Measurements from ENCODE around the gene ASPSCR1.

ASPSCR1 gene

DNA sequence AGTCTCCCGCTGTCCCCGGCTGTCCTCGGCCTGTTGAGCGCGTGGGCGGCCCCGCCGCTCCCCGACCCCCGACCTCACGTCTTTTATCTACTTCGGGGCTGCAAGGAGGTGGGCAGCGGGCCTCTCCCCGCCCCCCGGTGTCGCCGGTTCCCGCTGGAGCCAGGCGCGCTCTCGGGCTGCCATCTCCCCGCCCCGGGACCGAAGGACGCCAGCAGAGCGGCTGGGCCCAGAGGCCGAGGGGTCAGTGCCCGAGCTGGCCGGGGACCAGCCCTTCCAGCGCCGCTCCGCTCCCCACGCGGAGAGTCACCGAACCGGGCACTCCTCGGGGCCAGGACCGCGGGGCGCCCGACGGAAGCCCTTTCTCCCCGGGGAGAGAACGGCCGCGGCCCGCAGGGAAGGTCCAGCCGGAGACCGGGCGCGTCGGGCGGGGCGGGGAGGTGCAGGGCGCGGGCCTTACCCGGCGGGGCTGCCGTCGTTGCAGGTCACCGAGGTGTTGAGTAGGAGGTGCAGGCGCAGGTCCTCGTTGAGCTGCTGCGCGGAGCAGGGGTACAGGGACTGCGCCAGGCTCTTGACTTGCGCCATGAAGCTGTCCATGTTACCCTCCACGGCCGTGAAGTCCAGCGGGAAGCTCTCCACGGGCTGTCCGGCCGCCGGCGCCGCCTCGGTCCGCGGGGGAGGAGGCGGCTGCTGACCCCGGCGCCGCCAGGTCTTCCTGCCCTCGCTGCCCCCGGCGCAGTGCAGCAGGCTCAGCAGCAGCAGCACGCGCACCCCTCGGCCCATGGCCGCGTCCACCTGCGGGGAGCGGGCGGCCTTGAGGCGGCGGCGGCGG is 17.1 kb upstream of the ASPSCR1 start:
- no peak for DNase-seq (ENCODE audit: low read depth in 1 of 2, low spot score in 1 of 2)

DNA sequence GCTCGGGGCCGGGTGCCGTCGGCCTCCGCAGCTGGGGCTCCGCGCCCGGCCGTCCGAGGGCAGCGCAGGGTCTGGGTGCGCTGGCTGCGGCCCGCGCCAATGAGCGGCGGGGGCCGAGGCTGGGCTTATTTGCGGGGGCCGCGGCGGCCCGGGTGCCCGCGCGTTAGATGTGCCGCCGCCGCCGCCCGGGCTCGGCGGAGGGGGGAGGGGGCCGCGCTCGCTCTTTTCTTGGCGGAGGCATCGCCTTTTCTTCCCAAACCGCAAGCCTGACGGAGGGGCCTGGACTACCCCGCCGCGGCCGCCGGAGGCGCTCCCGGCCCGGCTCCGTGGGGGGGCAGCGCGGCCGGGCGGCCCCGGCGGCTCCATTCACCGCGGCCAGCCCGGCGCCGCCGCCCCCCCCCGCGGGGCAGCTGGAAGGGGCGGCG is 16.3 kb upstream of the ASPSCR1 start, which contains the start of gene NOTUM:
NOTUM (minus strand) TSS at position 101 of the 425 bp plus-strand sequence. CDS start 278 bp downstream, outside the sequence.
- DNase-seq (ENCODE audit: low read depth in 1 of 2, low spot score in 1 of 2) = no peak

DNA sequence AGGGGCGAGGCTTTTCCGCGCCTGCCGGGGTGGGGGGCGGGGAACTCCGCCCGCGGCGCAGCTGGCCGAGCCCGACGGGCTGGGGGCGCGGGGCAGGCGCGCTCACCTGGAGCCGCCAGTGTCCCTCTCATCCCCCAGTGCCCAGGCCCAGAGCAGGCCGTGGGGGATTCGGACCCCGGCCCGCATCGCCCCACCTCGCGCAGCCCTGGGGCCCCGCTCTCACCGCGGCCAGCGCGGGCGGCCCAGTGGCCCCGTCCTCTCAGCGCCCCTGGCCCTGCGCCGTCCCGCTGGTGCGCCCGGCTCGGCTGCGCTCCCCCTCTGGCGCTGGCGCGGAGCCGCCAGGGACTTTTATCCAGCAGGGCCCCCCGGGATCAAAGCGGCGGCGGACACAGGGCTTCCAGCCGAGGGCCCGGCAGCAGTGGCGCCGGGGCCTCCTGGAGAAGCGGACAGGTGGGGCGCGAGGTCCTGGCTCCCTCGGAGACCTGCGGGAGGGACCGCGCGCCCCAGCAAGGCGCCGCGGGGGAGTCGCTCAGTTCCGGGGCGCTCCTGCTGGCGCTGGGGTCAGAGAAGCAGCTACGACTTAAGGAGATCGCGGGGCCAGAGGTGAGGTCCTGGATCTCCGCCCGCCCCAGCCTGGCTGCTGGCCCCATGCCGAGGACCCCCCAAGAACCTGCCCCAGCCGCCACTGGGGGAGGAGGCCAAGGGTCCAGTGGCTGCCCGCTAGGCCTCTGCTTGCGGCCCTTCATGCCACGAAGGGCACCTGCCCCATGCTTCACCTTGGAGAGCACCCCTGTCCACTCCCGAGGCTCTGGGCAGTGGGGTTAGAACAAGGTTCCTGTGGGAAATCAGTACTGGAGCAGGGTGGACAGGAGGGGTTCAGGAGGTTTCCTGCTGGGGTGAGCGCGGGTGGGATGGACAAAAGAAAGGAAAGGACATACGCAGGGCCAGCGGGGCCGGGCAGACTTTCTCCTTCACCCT is 15.6 kb upstream of the ASPSCR1 start:
- DNase-seq (ENCODE audit: low read depth in 1 of 2, low spot score in 1 of 2) = no peak

DNA sequence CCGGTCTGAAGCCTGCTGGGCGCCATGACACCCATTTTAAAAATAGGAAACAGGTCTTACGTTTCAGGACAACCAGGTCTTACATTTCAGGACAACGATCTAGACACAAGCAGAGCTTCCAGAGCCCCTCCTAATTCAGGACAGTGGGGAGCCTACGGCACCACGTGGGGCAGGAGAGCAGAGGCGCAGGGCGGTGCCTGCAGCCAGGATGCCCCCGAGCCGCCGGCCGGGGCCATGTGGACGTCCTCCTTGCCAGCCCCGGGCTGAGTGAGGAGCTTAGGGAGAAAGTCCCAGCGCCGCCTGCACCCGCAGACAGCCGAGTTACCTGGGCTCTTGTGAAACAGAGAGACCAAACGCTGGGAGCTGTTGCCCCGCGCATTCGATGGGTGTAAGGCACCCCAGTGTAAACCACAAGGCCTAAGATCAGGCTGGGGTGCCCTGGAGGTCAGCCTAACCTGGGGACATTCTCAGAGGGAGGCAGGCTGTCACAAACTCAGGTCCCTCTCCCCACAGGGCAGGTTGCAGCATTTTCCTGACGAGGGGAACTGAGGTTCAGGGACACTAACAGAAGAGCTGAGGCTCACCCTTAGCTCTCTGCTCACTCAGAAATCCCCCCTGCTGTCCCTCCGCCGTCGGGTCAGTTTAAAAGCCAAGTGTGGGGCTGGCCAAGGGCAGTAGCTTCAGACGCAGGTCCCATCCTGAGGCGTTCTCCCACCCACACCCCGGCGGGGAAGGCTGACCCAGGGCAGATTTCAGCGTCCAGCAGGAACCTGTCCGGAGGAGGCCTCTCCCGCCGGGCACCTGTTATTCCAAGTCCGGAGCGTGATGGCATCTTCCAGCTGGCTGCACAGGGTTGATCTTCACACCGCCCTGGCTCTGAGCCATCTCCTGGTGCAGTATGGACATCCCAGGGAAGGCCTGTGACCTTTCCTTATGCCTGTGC is 14.7 kb upstream of the ASPSCR1 start:
- DNase-seq (ENCODE audit: low read depth in 1 of 2, low spot score in 1 of 2) = no peak

DNA sequence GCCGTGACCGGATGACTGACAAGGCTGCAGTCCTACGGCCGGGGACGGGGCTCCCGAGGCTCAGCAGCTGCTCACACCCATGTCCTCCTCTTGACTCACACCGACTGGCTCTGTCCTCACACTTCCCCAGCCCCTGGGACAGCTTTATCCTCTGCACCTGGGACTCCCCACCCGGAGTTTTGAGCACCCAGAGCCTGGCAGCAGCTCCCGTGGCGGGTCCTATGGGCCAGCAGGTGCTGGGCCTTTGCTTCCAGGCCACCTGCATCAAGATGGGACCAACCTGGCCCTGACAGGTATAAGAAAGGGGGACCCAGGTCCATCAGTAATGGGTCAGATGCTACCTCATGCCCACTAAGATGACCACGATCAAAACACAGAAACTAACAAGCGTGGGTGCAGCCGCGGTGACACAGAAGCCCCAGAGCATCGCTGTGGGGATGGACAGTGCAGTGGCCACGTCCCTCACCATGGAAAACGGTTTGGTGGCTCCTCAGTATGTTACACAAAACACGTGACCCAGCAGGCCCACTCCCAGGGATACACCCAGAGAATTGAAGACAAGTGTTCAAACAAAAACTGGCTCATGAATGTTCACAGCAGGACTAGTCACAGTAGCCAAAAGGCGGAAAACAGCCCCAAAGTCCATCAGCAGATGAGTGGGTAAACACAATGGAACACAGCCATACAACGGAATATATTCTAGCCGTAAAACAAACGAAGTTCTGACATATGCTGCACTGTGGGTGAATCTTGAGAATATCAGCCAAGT is 13.2 kb upstream of the ASPSCR1 start:
- no peak for DNase-seq (ENCODE audit: low read depth in 1 of 2, low spot score in 1 of 2)

DNA sequence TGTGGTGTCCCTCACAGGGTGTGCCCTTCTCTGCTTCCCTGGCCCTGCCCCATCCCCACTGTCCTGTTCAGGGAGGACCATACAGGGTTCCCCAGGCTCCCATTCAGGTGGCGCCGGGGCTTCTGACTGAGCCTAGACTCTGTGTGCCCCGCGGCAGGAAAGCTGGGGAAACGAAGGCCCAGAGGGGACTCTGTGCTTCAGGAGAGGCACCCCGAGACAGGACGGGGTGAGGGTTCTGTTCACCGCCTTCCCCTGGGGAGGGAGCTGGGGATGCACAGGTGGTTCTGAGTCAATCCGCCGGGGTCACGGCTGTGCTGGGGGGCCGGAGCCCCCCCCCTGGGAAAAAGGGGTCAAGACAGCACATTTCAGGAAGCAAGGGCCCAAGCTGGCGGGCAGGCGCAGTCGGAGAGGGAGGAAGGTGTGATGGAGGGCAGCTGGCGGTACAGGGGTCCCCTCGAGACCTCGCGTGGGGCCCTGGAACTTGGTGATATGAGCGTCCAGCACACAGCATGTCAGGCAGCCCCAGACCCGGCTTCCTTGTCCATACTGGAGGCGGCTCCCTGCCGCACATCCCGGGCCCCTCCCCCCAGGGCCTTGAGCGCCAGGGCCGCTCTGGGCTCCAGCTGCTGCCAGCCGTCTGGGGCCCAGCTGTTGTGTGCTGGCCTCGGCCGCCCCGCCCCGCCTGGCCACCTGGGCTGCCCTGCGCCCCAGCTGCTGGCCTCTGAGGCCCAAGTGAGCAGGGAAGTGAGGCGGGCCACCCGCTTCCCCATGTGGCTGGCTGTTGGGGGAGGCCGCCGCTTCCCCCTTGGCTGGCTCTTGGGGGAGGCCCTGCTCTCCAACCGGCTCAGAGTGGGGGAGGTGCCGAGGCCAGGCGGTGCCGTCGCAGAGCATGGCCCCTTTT is 10.8 kb upstream of the ASPSCR1 start:
- no peak for DNase-seq (ENCODE audit: low read depth in 1 of 2, low spot score in 1 of 2)

DNA sequence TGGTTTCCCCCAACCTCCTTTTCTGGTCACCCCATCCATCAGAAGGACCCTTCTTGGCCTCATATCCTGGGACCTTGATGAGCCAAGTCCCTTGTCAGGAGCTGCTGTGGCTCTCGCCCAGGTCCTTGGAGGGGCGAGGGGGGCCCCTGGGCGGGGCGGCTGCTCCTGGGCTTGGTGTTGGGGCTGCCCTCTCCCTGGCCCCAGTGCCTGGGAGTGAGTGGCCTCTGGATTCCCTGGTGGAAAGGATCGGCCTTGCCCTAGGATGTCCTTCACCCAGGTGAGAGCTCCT is 10.2 kb upstream of the ASPSCR1 start:
- no peak for DNase-seq (ENCODE audit: low read depth in 1 of 2, low spot score in 1 of 2)

DNA sequence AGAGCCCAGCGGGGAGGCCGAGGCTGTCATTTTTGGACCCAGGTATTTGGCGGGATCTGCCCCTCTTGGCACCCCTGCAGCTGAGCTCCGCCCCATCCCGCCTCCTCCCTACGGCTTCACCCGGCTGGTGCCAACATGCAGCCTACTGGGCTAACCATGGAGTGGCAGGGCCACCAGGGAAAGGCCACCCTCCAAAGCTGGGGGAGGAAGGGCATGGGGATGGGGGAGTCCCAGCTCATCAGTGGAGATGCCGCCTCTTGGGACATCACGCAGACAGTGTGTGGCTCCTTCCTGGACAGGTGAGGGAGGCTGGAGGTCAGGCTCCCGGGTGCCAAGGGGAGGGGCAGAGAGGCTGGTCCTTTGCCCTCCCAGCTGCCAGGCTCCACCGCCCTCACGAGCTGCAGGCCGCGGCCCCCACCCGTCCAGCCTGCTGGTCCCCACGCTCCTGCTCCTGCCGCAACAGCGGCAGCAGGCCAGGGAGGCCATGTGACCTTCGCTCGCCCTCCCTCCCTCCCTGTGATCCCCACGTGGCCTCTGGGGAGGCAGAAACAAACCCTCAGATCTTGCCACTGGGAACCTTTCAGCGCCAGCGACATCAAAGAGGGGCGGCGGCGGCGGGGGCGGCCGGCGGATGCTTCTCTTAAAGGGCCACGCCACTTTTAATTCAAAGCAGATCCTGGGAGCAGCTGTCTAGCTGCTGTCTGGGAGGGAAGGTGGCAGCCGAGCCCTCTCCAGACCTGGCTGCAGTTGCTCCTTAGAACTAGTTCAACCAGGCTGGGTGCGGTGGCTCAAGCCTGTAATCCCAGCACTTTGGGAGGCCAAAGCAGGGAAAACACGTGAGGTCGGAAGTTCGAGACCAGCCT is 9.7 kb upstream of the ASPSCR1 start:
- DNase-seq (ENCODE audit: low read depth in 1 of 2, low spot score in 1 of 2) = peak; percentile 74 to 84

DNA sequence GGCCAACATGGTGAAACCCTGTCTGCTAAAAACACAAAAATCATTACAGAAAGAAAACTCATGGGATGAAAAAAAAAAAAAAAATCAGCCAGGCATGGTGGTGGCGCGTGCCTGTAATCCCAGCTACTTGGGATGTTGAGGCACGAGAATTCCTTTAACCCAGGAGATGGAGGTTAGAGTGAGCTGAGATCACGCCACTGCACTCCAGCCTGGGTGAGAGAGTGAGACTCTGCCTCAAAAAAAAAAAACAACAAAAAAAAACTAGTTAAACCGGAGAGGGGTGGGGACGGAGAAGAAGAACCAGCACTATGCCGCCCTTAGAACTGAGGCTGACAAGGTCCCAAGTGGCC is 9.1 kb upstream of the ASPSCR1 start:
- DNase-seq (ENCODE audit: low read depth in 1 of 2, low spot score in 1 of 2) = no peak

DNA sequence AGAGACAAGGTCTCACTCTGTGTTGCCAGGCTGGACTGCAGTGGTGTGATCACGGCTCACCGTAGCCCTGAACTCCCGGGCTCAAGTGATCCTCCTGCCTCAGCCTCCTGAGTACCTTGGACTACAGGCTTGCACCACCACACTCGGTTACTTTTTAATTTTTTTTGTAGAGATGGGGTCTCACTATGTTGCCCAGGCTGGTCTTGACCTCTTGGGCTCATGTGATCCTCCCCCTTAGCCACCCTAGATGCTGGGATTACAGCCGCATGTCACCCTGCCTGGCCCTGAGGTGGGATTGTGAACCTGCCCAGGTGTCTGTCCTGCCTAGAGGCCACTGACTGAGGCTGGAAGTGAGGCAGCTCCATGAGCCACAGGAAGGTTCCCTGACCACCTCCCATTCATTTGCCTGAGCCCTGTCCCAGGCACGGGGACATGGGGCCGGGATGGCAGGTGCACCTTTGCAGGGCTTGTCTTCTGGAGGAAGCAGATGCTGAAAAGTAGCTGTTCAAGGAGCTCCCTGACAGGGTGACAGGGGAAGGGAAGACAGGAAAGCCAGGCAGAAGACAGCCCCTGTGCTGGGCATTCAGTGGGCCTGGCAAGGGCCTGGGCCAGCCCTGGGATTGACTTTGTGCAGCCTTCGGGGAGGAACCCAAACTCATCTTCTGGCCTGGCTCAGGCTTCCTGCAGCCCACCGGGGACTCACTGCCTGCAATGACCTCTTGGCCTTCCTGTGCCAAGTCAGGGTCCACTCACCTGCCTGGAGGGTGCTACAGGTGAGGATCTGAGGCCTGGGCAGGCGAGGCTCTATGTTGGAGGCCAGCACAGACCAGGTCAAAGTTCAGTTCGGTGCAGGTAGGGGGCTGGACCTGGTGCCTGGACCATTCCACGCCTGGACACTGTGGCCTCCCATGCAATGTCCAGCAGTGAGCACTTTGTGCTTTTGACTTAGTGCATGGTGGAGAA is 8.3 kb upstream of the ASPSCR1 start:
- DNase-seq (ENCODE audit: low read depth in 1 of 2, low spot score in 1 of 2) = no peak

DNA sequence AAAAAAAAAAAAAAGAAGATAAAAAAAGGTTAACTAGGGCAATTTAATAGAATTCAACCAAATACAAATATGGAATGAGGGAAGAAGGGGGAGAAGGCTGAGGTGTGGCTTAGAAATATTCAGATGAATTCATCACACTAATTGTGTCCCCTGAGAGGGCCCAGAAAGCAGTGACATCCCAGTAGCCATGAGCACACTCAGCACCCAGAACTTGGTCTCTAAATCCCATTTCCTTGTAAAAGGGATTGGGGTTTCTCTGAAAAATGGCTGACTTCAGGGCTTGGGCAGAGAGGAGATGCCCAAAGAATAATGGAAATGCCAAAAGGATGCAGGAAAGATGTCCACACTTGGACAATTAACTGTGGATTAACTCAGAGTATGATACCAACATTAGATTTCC is 4.0 kb upstream of the ASPSCR1 start:
- no peak for DNase-seq (ENCODE audit: low read depth in 1 of 2, low spot score in 1 of 2)

DNA sequence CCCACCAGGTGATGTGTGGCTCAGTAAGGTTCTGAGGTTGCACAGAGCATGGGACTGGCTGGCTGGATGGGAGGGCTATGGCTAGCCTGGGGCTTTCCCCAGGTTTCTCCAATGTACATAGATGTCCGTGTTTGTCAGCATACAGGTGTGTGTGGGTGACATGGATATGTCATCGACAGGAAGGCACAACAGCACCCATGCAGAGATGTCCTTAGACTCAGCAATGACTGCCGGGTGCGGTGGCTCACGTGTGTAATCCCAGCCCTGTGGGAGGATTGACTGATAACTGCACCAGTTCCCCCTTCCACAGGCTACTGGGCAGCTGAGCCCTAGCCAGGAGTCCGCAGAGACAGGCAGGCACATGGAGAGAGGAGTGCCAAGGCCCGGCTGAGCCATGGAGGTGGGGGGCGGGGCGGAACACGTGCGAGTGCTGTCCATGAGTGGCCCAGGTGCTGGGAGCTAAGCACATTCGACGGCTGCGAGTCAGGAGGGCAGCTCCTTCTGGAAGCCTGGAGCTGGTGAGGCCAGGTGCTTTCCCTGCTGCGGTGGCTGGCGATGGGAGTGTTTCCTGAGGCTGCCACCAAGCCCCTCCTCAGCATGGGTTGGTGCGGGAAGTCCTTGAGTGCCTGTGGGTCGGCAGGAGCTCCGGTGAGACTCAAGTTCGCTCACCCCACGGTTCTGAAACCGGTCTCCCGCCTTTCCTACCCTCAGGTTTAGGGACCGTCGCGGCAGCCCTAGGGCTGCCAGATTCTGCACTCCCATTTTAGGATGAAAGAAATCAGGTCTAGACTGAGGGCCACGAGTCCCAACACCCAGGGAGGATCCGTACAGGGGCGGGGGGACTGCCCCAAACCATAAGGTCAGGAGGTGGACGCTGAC is 858 bp upstream of the ASPSCR1 start:
- peak in 1 of 2 donors; percentile 30 for DNase-seq (ENCODE audit: low read depth in 1 of 2, low spot score in 1 of 2)

DNA sequence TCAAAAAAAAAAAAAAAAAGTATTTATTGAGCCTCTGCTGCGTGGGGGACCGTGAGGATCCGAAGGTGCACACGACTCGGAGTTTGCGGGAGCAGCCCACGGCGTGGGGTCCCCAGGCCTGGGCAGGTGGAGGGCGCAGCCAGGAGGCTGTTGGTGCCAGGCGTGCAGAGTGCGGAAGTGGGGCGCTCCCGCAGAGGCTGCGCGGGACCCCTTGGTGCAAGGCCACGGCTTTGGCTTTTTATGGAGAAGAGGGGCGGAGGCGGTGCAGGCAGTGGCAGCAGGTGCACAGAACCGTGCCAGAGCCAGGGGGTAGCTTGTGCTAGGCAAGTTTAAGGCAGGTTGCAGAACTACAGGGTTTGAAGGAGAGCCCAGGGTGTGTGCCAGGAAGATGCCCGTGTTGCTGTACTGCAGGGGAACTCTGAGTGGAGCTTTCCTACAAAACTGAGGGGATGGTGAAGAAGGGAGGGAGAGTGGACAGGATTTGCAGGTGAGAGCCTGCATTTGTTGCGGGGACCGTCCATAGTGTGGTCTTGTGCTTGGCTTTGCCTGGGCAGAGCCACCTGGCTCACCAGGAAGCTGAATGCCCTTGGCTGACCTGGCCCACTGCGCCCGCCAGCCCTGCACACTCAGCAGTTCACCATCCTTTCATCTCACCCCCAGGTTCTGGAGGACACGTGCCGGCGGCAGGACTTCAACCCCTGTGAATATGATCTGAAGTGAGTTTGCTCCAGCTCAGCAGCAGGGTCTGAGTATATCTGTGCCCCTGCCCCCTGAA is 1.3 kb downstream of the ASPSCR1 start:
- no peak for DNase-seq (ENCODE audit: low read depth in 1 of 2, low spot score in 1 of 2)

DNA sequence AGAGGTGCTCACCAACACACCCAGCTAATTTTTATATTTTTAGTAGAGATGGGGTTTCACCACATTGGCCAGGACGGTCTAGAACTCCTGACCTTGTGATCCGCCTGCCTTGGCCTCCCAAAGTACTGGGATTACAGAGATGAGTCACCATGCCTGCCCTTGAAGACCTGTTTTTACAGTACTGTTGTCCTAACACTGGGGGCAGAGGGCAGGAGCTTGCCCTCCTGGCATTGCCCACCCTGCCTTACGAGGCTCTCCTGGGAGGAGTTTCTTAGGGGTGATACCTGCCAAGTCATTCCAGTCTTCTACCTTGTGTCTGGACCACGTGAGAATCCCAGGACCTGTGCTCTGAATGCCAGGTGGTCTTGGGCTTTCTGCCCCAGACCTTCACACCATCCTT is 2.7 kb downstream of the ASPSCR1 start:
- no peak for DNase-seq (ENCODE audit: low read depth in 1 of 2, low spot score in 1 of 2)

DNA sequence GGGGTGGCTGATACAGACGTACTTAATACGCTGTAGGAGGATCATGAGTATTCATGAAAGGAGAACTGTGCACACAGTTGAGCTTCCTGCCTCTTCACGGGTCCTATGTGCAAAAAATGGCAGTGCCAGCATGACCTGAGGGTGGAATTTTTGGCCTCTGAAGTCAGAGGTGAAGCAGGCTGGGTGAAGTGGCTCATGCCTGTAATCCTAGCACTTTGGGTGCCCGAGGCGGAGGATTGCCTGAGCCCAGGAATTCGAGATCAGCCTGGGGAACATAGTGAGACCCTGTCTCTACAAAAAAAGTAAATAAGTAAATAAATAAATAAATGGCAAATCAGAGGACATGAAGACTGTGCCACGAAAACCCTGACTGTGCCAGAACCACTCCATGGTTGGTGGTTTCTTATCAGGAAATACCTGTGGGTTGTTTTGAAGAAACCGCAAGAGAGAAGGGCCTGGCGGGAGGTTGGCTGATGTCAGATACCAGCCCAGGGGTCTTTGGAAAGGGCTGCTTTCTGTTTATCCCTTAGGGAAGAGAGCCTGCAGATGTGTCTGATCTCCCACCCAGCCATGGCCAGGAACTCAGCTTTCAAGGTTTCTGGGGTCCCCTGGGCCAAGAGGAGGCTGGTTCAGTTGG is 3.4 kb downstream of the ASPSCR1 start:
- DNase-seq (ENCODE audit: low read depth in 1 of 2, low spot score in 1 of 2) = no peak

All from activated CD4-positive, alpha-beta T cell treated with anti-CD3 and anti-CD28 coated beads, Interleukin-2, amount 50 U/mL, for 24 hours (primary cell).